Transverse colon (tissue), 3 donors: ENCODE data around the gene PMEL.

ENCODE experiments used
- POLR2A ChIP-seq: fragments of 450-650 bp; IDR thresholded peaks from one replicate; pipeline ENCODE4 v1.6.1; 2016; ENCODE audit warnings: antibody characterized with exemption, mild to moderate bottlenecking, moderate library complexity
- TF ChIP-seq, protein P1 (sequence below), 5 experiments: fragments of 200-600 bp in 3 of 5; fragments of 450-650 bp in 2 of 5; sonication (generic) in 3 of 5; IDR thresholded peaks; 1 replicate in 2 of 5; 2 replicates in 3 of 5; pipeline ENCODE4 v1.5.1; 2016 to 2017; ENCODE audit warnings: antibody characterized with exemption in 5 of 5, inconsistent platforms in 3 of 5, mild to moderate bottlenecking in 2 of 5, moderate library complexity in 1 of 5

DNA sequence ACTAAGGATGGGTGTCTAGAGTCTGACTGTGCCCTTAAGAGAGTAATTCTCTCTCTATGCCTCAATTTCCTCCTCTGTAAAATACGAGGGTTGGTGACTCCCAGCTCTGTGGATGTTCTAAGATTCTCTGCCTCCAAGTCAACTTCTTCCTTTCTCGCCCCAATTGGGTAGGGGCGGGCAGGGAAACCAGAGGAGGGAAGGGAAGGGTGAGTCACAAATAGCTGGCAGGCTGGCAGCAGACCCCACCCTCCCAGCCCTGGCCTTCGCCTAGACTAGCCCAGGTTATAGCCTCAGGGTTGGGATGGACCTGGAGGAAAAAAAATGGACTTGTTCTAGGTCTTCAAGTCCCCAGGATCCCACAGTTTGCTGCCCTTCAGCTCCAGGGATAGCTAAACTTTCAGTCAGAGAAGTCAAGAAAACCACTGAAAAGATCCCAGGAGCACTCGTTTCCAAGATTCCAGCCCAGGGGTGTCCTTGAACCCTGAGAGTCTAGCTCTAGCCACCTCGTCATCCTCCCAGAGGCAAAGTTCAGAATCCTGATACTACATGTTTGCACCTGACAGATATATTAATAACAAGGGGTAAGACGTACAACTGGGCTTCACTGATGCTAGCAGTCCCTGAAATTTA, 32.6 kb downstream of the PMEL start:
- TF ChIP-seq, protein P1, sequence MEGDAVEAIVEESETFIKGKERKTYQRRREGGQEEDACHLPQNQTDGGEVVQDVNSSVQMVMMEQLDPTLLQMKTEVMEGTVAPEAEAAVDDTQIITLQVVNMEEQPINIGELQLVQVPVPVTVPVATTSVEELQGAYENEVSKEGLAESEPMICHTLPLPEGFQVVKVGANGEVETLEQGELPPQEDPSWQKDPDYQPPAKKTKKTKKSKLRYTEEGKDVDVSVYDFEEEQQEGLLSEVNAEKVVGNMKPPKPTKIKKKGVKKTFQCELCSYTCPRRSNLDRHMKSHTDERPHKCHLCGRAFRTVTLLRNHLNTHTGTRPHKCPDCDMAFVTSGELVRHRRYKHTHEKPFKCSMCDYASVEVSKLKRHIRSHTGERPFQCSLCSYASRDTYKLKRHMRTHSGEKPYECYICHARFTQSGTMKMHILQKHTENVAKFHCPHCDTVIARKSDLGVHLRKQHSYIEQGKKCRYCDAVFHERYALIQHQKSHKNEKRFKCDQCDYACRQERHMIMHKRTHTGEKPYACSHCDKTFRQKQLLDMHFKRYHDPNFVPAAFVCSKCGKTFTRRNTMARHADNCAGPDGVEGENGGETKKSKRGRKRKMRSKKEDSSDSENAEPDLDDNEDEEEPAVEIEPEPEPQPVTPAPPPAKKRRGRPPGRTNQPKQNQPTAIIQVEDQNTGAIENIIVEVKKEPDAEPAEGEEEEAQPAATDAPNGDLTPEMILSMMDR (IDR thresholded peaks at IDR 0.05) = no peak
- peak; percentile 32 for TF ChIP-seq POLR2A
